ENCODE results near the gene DPH1. TPM values are rescaled to one million over a fixed set of nuclear protein-coding genes. Genes with fewer than 3 reads are reported as not detected.

DPH1 gene
- total and polyA plus RNA-seq, 8 donors: 11.6 to 188 (median 31.5) TPM

GRCh38 chr17:1994707-1995106 is 35.2 kb upstream of the DPH1 start:
- no peaks in the 10 kb centered on the region for H3K36me3 ChIP-seq
- peaks cover 0 to 36% (median 7%) of the 10 kb centered on the region in 3 donors for H3K27me3 ChIP-seq
- H3K4me1 ChIP-seq: peaks cover 31 to 47% (median 42%) of the 10 kb centered on the region in 4 donors
- intact Hi-C loops (cut with DNase I; ENCODE audit: low total_unique reads): no loop called here
- DNase-seq: no peak
- WGBS, 5 donors: 90 to 98% (median 95%) methylated on average over 4 of the region's 4 CpGs
- TF ChIP-seq POLR2AphosphoS5 (IDR thresholded peaks at IDR 0.05) (no peak), CTCF (IDR thresholded peaks at IDR 0.05) (no peak), EP300 (IDR thresholded peaks at IDR 0.05) (no peak), POLR2A (IDR thresholded peaks at IDR 0.05) (no peak)
- H3K9me3 ChIP-seq: no peaks in the 10 kb centered on the region
- H3K27ac ChIP-seq: no peak overlapping the region
- H3K4me3 ChIP-seq: no peak overlapping the region

- no peaks in the 10 kb centered on the region for H3K36me3 ChIP-seq
- intact Hi-C loops (cut with DNase I; ENCODE audit: low total_unique reads): no loop called here
- no peak for DNase-seq
- WGBS, 5 donors: 74 to 83% (median 78%) methylated on average over 15 to 16 of the region's 16 CpGs
- H3K4me1 ChIP-seq: peaks cover 38 to 54% (median 49%) of the 10 kb centered on the region in 4 donors
- H3K27ac ChIP-seq: no peak overlapping the region
- H3K9me3 ChIP-seq: no peaks in the 10 kb centered on the region
- no peak overlapping the region for H3K4me3 ChIP-seq
- peaks cover 0 to 38% (median 7%) of the 10 kb centered on the region in 3 donors for H3K27me3 ChIP-seq
- TF ChIP-seq CTCF (IDR thresholded peaks at IDR 0.05) (no peak), EP300 (IDR thresholded peaks at IDR 0.05) (no peak), POLR2A (IDR thresholded peaks at IDR 0.05) (no peak), POLR2AphosphoS5 (IDR thresholded peaks at IDR 0.05) (no peak)
These were observed 34.5 kb upstream of the DPH1 start for GRCh38 chr17:1995321-1995892.

GRCh38 chr17:1995907-1996799 is 33.8 kb upstream of the DPH1 start:
- peak in 1 of 2 donors; percentile 50 for DNase-seq
- no peak overlapping the region for H3K27ac ChIP-seq
- WGBS, 5 donors: 42 to 68% (median 62%) methylated on average over 13 to 14 of the region's 14 CpGs
- peaks cover 0 to 38% (median 7%) of the 10 kb centered on the region in 3 donors for H3K27me3 ChIP-seq
- no peak overlapping the region for H3K4me3 ChIP-seq
- H3K4me1 ChIP-seq: peaks cover 38 to 52% (median 49%) of the 10 kb centered on the region in 4 donors
- H3K36me3 ChIP-seq: no peaks in the 10 kb centered on the region
- H3K9me3 ChIP-seq: no peaks in the 10 kb centered on the region
- intact Hi-C loops (cut with DNase I; ENCODE audit: low total_unique reads): no loop called here
- no peak for TF ChIP-seq POLR2AphosphoS5 (IDR thresholded peaks at IDR 0.05)
- no peak for TF ChIP-seq CTCF (IDR thresholded peaks at IDR 0.05)
- no peak for TF ChIP-seq EP300 (IDR thresholded peaks at IDR 0.05)
- no peak for TF ChIP-seq POLR2A (IDR thresholded peaks at IDR 0.05)

- Histone ChIP-seq H3K27me3 (peaks cover 0 to 35% (median 7%) of the 10 kb centered on the region in 3 donors), H3K4me3 (no peak overlapping the region), H3K4me1 (peaks cover 38 to 52% (median 48%) of the 10 kb centered on the region in 4 donors), H3K9me3 (no peaks in the 10 kb centered on the region), H3K27ac (peak overlapping the region in 1 of 5 donors; percentile 73), H3K36me3 (no peaks in the 10 kb centered on the region)
- no peak for DNase-seq
- TF ChIP-seq POLR2AphosphoS5 (IDR thresholded peaks at IDR 0.05) (no peak), POLR2A (IDR thresholded peaks at IDR 0.05) (no peak), EP300 (IDR thresholded peaks at IDR 0.05) (no peak), CTCF (IDR thresholded peaks at IDR 0.05) (no peak)
- intact Hi-C loops (cut with DNase I; ENCODE audit: low total_unique reads): no loop called here
- 75 to 84% (median 80%) methylated on average over 9 of the region's 9 CpGs for WGBS, 5 donors
These were observed 33.1 kb upstream of the DPH1 start for GRCh38 chr17:1996800-1997288.
